A549 (cell line): ENCODE data around the gene OGFR. TPM values are rescaled to one million over a fixed set of nuclear protein-coding genes. Genes with fewer than 3 reads are reported as not detected.

Experiments used
- ATAC-seq, 2 experiments: fragments of 200-7000 bp in 1 of 2; fragments of >200 bp in 1 of 2; cut with Nextera tagmentation in 1 of 2; cut with Tn5 transposase in 1 of 2; 3 replicates each; pipeline versions ENCODE4 v1.8.0 to v1.9.1; 2018 to 2020; ENCODE audit warnings: mild to moderate bottlenecking in 1 of 2, moderate library complexity in 1 of 2
- CTCF ChIA-PET: fragments of 300-600 bp; sonication (Branson Sonifier 250); formaldehyde crosslinking; extraction: SDS; loops from one replicate; lab custom pipeline; 2021; ENCODE audit warnings: antibody characterized with exemption, inconsistent platforms; lab: Yijun Ruan, JAX
- POLR2A ChIA-PET: fragments of 350-600 bp; formaldehyde crosslinking; extraction: SDS; loops from one replicate; lab custom pipeline; 2021; ENCODE audit warnings: antibody characterized with exemption, inconsistent platforms; lab: Yijun Ruan, JAX
- DNase-seq, 2 experiments: peaks; one replicate each; pipeline versions ENCODE4 v3.0.0 to v3.0.0-alpha.2; 2011 to 2016; ENCODE audit warnings: low read depth in 1 of 2, low spot score in 1 of 2
- FAIRE-seq: peaks from 2 replicates; lab custom pipeline; 2011; peaks lifted over from hg19 to GRCh38; lab: Jason Lieb, UNC
- H3K27ac ChIP-seq, 2 experiments: fragments of >200 bp; sonication (Bioruptor Twin); formaldehyde crosslinking; 3 replicates each; pipeline ENCODE4 v1.5.1; 2016 to 2017
- H3K4me1 ChIP-seq: fragments of >200 bp; sonication (Bioruptor Twin); formaldehyde crosslinking; 3 replicates; pipeline ENCODE4 v1.6.1; 2016
- H3K4me2 ChIP-seq: fragments of >200 bp; sonication (Bioruptor Twin); formaldehyde crosslinking; 3 replicates; pipeline ENCODE4 v1.6.1; 2016
- H3K4me3 ChIP-seq: fragments of >200 bp; sonication (Bioruptor Twin); formaldehyde crosslinking; 3 replicates; pipeline ENCODE4 v1.5.1; 2016
- H3K9me3 ChIP-seq: fragments of >200 bp; sonication (Bioruptor Twin); formaldehyde crosslinking; 3 replicates; pipeline ENCODE4 v1.6.1; 2016
- ATOH8 ChIP-seq: fragments of 250-450 bp; sonication (Bioruptor Pico); IDR thresholded peaks from 2 replicates; pipeline ENCODE4 v1.5.0; 2020; ENCODE audit warnings: low read depth, mild to moderate bottlenecking, moderate library complexity
- BCL3 ChIP-seq: fragments of >200 bp; sonication (Bioruptor Twin); formaldehyde crosslinking; IDR thresholded peaks from 3 replicates; pipeline ENCODE4 v1.6.1; 2016
- BHLHE40 ChIP-seq: IDR thresholded peaks from 2 replicates; pipeline ENCODE4 v1.6.1; 2012; ENCODE audit warnings: low read depth, low read length, inconsistent platforms
- CBX2 ChIP-seq: fragments of 200-600 bp; sonication (generic); IDR thresholded peaks from 2 replicates; pipeline ENCODE4 v1.6.1; 2016; ENCODE audit warnings: low read depth, mild to moderate bottlenecking, borderline replicate concordance
- CBX8 ChIP-seq: fragments of 200-600 bp; sonication (generic); IDR thresholded peaks from 2 replicates; pipeline ENCODE4 v1.6.1; 2016
- CHD2 ChIP-seq: fragments of 150-350 bp; IDR thresholded peaks from 2 replicates; pipeline ENCODE4 v1.6.1; 2014; ENCODE audit warnings: low read length; ENCODE audit not compliant: partially characterized antibody
- CHD4 ChIP-seq: fragments of 200-600 bp; sonication (generic); IDR thresholded peaks from 2 replicates; pipeline ENCODE4 v1.6.1; 2016; ENCODE audit warnings: antibody characterized with exemption, mild to moderate bottlenecking, borderline replicate concordance
- EHMT2 ChIP-seq: fragments of 200-600 bp; sonication (generic); IDR thresholded peaks from 2 replicates; pipeline ENCODE4 v1.6.1; 2016; ENCODE audit warnings: antibody characterized with exemption, low read depth, mild to moderate bottlenecking, moderate library complexity
- HEYL ChIP-seq: fragments of 250-450 bp; sonication (Bioruptor Pico); IDR thresholded peaks from 2 replicates; pipeline ENCODE4 v1.8.0; 2021; ENCODE audit warnings: mild to moderate bottlenecking, moderate library complexity
- HMGXB4 ChIP-seq: fragments of 250-450 bp; sonication (Bioruptor Pico); IDR thresholded peaks from 2 replicates; pipeline ENCODE4 v1.5.0; 2021; ENCODE audit warnings: mild to moderate bottlenecking, moderate library complexity, borderline replicate concordance
- MAFK ChIP-seq: fragments of 450-650 bp; IDR thresholded peaks from 2 replicates; pipeline ENCODE4 v1.6.1; 2014; ENCODE audit not compliant: partially characterized antibody
- MAX ChIP-seq: IDR thresholded peaks from 2 replicates; pipeline ENCODE4 v1.6.1; 2012
- MAZ ChIP-seq: fragments of 150-350 bp; IDR thresholded peaks from 2 replicates; pipeline ENCODE4 v1.6.1; 2014; ENCODE audit warnings: antibody characterized with exemption, low read depth, low read length, borderline replicate concordance
- PBX3 ChIP-seq: IDR thresholded peaks from 2 replicates; pipeline ENCODE4 v1.6.1; 2012
- PHF8 ChIP-seq: fragments of 200-600 bp; sonication (generic); IDR thresholded peaks from 2 replicates; pipeline ENCODE4 v1.6.1; 2016; ENCODE audit warnings: low read depth, mild to moderate bottlenecking, antibody characterized with exemption, moderate library complexity, borderline replicate concordance
- POLR2A ChIP-seq: IDR thresholded peaks from 2 replicates; pipeline ENCODE4 v1.6.1; 2012; ENCODE audit warnings: mild to moderate bottlenecking, low read length
- POLR2AphosphoS2 ChIP-seq: conservative IDR thresholded peaks from 2 replicates; pipeline ENCODE4 v1.6.1; 2012; ENCODE audit warnings: low read length, improper control_type of control experiment, inconsistent platforms
- RAD21 ChIP-seq, 2 experiments: fragments of >200 bp in 1 of 2; sonication (Bioruptor Twin) in 1 of 2; formaldehyde crosslinking in 1 of 2; IDR thresholded peaks in 1 of 2; conservative IDR thresholded peaks in 1 of 2; 2 replicates in 1 of 2; 3 replicates in 1 of 2; pipeline ENCODE4 v1.6.1; 2012 to 2018; ENCODE audit warnings: inconsistent platforms in 1 of 2
- RFX5 ChIP-seq: fragments of 450-650 bp; IDR thresholded peaks from 2 replicates; pipeline ENCODE4 v1.7.1; 2014; ENCODE audit warnings: antibody characterized with exemption, mild to moderate bottlenecking, moderate library complexity
- RNF2 ChIP-seq: fragments of 200-600 bp; sonication (generic); IDR thresholded peaks from 2 replicates; pipeline ENCODE4 v1.6.1; 2016; ENCODE audit warnings: low read depth, mild to moderate bottlenecking, antibody characterized with exemption, moderate library complexity, borderline replicate concordance
- SMC3 ChIP-seq: fragments of >200 bp; sonication (Bioruptor Twin); formaldehyde crosslinking; IDR thresholded peaks from 3 replicates; pipeline ENCODE4 v1.6.1; 2018; ENCODE audit warnings: inconsistent platforms
- USF2 ChIP-seq: fragments of 450-650 bp; IDR thresholded peaks from 2 replicates; pipeline ENCODE4 v1.6.1; 2014; ENCODE audit warnings: antibody characterized with exemption
- ZC3H11A ChIP-seq: fragments of 450-650 bp; IDR thresholded peaks from 2 replicates; pipeline ENCODE4 v1.6.1; 2014; ENCODE audit warnings: antibody characterized with exemption, mild to moderate bottlenecking
- ZNF302 ChIP-seq: fragments of 250-450 bp; sonication (Bioruptor Pico); IDR thresholded peaks from 2 replicates; pipeline ENCODE4 v1.9.0; 2021; ENCODE audit warnings: inconsistent platforms, mild to moderate bottlenecking, moderate library complexity
- WGBS: methylation state at CpG from one replicate; pipeline ENCODE4 v1.1.6; 2017; ENCODE audit errors: missing lambda C conversion rate; 5-methylcytosine and 5-hydroxymethylcytosine counted together
- polyA plus RNA-seq, 4 experiments: library from polyadenylated mRNA; depleted of rRNA in 3 of 4; stranded (reverse); fragments of >200 nt; fragmentation: RNase III in 1 of 4; extraction: RNeasy Plus Mini Kit Qiagen cat#74134 plus additional on column Dnase treatment in 1 of 4; gene quantifications; 2 replicates in 3 of 4; 3 replicates in 1 of 4; pipeline ENCODE4 v1.2.3, GENCODE V29; 2011 to 2017

The OGFR gene
- polyA plus RNA-seq, 2 of the 4 experiments (the other 2 are of a cell fraction) = 15.9 to 35.6 TPM

- TF ChIP-seq MAZ = no peak
- no peak for TF ChIP-seq CHD4
- TF ChIP-seq ZC3H11A = no peak
- no peak for TF ChIP-seq USF2
- TF ChIP-seq BCL3 = no peak
- no peak for TF ChIP-seq POLR2AphosphoS2
- TF ChIP-seq ZNF302 (CRISPR knock-in tag) = no peak
- no peak for TF ChIP-seq SMC3
- no peak for TF ChIP-seq POLR2A
- TF ChIP-seq BHLHE40 = no peak
- ATAC-seq = no peak
- Histone ChIP-seq H3K4me3 (no peak overlapping the region), H3K9me3 (no peaks in the 10 kb centered on the region), H3K4me1 (peaks cover 6% of the 10 kb centered on the region; the same call in 1 of the 3 replicates), H3K4me2 (no peak overlapping the region), H3K27ac (no peak overlapping the region)
- FAIRE-seq = no peak
- no peak for DNase-seq
- ChIA-PET CTCF (interaction anchor here (1.0 to 1.3 kb wide), 2 partner anchors 20 kb away, joined by 3 to 5 read pairs; no protein-coding TSS in a partner anchor), POLR2A (no interaction called here)
- WGBS = 51% methylated on average over 24 of the region's 25 CpGs
Observed at GRCh38 chr20:62771396-62772102, 33.1 kb upstream of the OGFR start.

- 71% methylated on average over 15 of the region's 23 CpGs for WGBS
- ChIA-PET CTCF (interaction anchor here (1.0 to 1.3 kb wide), 2 partner anchors 19 to 20 kb away, joined by 3 to 5 read pairs; no protein-coding TSS in a partner anchor), POLR2A (no interaction called here)
- Histone ChIP-seq H3K9me3 (no peaks in the 10 kb centered on the region), H3K27ac (no peak overlapping the region), H3K4me2 (no peak overlapping the region), H3K4me1 (peaks cover 6% of the 10 kb centered on the region; the same call in 1 of the 3 replicates), H3K4me3 (no peak overlapping the region)
- ATAC-seq = no peak
- no peak for FAIRE-seq
- DNase-seq = no peak
- TF ChIP-seq EHMT2 = no peak
- no peak for TF ChIP-seq BHLHE40
- no peak for TF ChIP-seq CHD2
- no peak for TF ChIP-seq RFX5
- no peak for TF ChIP-seq HMGXB4
- TF ChIP-seq USF2 = no peak
- TF ChIP-seq RAD21 (conservative IDR thresholded peaks at IDR 0.05 in 1 of 2, IDR thresholded peaks at IDR 0.05 in 1 of 2) = no peak
- no peak for TF ChIP-seq CBX2
- no peak for TF ChIP-seq RNF2
- TF ChIP-seq MAX = no peak
- no peak for TF ChIP-seq PHF8
- TF ChIP-seq MAFK = no peak
- TF ChIP-seq HEYL (CRISPR knock-in tag) = no peak
- TF ChIP-seq ATOH8 (CRISPR knock-in tag) = no peak
- TF ChIP-seq PBX3 = no peak
- TF ChIP-seq CBX8 = no peak
- TF ChIP-seq BCL3 = no peak
Observed at GRCh38 chr20:62772103-62772611, 32.5 kb upstream of the OGFR start.
